Measurements from ENCODE around the gene PTPRT. TPM values are rescaled to one million over a fixed set of nuclear protein-coding genes. Genes with fewer than 3 reads are reported as not detected.

Gene PTPRT
- total RNA-seq, 1 experiment from 2014 or later, result 0.13 TPM

DNA sequence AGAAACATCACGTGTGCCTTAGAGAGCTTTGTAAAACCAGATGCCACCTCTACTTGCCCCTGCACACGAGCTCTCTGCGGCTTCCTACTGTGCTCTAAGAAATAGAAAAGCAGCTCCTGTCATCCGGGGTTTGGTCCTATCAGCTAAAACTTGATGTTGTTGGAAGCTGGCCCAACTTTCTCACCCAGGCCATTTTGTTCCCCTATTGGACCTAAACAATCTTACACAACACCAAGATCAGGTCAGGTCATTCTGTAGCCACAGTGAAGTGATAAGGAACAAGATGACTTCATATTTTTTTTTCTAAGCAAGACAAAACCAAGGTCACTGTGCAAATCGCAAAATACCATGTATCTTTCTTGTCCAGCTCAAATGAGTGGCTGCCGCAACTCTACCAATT, 486.0 kb downstream of the PTPRT start:
- H3K9me3 Mint-ChIP-seq, result peaks cover 16 to 17% of the 10 kb centered on the region in 2 experiments; a peak in 4 of 5 replicates
- Histone ChIP-seq H3K9me3 (ENCODE audit: control insufficient read depth, low read depth, low read length) (peaks cover 7% of the 10 kb centered on the region), H4K8ac (replicated peaks; ENCODE audit: insufficient read length, low read depth, low read length) (no peak overlapping the region), H3K23ac (ENCODE audit: insufficient read length, low read depth, low read length) (no peak overlapping the region), H3T11ph (ENCODE audit: low read length) (no peak overlapping the region), H3K4me2 (ENCODE audit: insufficient read depth, insufficient read length, low read length) (no peak overlapping the region), H2BK15ac (ENCODE audit: low read depth, low read length) (no peak overlapping the region), H2BK12ac (ENCODE audit: insufficient read length, low read depth, low read length) (no peak overlapping the region), H4K20me1 (ENCODE audit: control insufficient read depth, insufficient read depth, insufficient read length) (no peaks in the 10 kb centered on the region), H3K4me1 (ENCODE audit: insufficient read depth, low read length) (no peaks in the 10 kb centered on the region), H3K14ac (ENCODE audit: insufficient read depth, low read length) (no peak overlapping the region), H3K27ac (ENCODE audit: insufficient read length, low read depth, low read length) (no peak overlapping the region), H3K18ac (ENCODE audit: insufficient read length, low read depth, low read length) (no peak overlapping the region), H3K56ac (ENCODE audit: insufficient read length, low read depth, low read length) (no peak overlapping the region), H4K5ac (ENCODE audit: insufficient read length, low read depth, low read length) (no peak overlapping the region), H3K23me2 (ENCODE audit: insufficient read length, low read depth, low read length, poor library complexity, severe bottlenecking) (no peaks in the 10 kb centered on the region), H3K9ac (ENCODE audit: extremely low read depth, insufficient read length, low read length) (no peak overlapping the region), H2BK5ac (ENCODE audit: insufficient read length, low read length) (no peak overlapping the region), H3K79me2 (ENCODE audit: insufficient read depth, low read length) (no peaks in the 10 kb centered on the region), H3K27me3 (ENCODE audit: insufficient read depth, low read length) (no peaks in the 10 kb centered on the region), H2BK20ac (ENCODE audit: low read depth, low read length, poor library complexity, severe bottlenecking) (no peak overlapping the region), H3K4ac (ENCODE audit: low read depth, low read length) (no peak overlapping the region), H2BK120ac (ENCODE audit: low read depth, low read length, poor library complexity, severe bottlenecking) (no peak overlapping the region), H4K91ac (ENCODE audit: insufficient read length, low read depth, low read length) (no peak overlapping the region), H3K79me1 (ENCODE audit: insufficient read depth, low read depth, low read length, poor library complexity, severe bottlenecking) (no peaks in the 10 kb centered on the region), H2AK5ac (ENCODE audit: insufficient read length, low read length) (no peak overlapping the region), H2AFZ (ENCODE audit: low read length) (no peak overlapping the region)
- no peaks in the 10 kb centered on the region for H3K4me1 Mint-ChIP-seq
- H3K27me3 Mint-ChIP-seq (ENCODE audit: low read depth), result peaks cover 2% of the 10 kb centered on the region; the same call in 1 of the 2 replicates
- no peak overlapping the region for H3K4me3 Mint-ChIP-seq
- TF ChIP-seq, protein P1, sequence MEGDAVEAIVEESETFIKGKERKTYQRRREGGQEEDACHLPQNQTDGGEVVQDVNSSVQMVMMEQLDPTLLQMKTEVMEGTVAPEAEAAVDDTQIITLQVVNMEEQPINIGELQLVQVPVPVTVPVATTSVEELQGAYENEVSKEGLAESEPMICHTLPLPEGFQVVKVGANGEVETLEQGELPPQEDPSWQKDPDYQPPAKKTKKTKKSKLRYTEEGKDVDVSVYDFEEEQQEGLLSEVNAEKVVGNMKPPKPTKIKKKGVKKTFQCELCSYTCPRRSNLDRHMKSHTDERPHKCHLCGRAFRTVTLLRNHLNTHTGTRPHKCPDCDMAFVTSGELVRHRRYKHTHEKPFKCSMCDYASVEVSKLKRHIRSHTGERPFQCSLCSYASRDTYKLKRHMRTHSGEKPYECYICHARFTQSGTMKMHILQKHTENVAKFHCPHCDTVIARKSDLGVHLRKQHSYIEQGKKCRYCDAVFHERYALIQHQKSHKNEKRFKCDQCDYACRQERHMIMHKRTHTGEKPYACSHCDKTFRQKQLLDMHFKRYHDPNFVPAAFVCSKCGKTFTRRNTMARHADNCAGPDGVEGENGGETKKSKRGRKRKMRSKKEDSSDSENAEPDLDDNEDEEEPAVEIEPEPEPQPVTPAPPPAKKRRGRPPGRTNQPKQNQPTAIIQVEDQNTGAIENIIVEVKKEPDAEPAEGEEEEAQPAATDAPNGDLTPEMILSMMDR (conservative IDR thresholded peaks at IDR 0.05), result no peak
- peaks cover 0 to 4% (median 0%) of the 10 kb centered on the region in 3 experiments; a peak in 4 of 7 replicates for H3K36me3 Mint-ChIP-seq (ENCODE audit: insufficient read depth in 1 of 3, low read depth in 3 of 3)
- no CpG with 5 or more reads among the region's 6 CpGs for WGBS (ENCODE audit: extremely low coverage, insufficient read length, low lambda C conversion rate)
- no peak for DNase-seq
- no peak overlapping the region for H3K27ac Mint-ChIP-seq
